ENCODE measurements around the gene BPIFA3.

Gene BPIFA3

DNA sequence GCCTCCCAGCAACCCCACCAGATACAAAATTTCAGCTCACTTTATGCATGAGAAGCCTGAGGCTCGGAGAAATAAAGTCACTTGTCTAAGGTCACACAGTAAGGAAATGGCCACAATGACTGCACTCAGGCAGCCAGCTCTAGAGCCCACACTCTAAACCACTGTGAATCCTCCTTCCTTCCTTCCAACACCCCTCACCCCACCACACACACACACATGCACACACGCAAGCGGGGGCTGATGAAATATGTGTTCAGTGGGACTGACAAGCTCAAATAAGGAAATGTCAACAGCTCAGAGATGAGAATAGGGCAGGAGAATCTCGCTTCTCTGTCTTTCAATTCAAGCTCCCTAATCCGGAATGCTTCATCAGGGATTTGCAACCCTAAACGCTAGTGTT is 12.7 kb downstream of the BPIFA3 start:
- DNase-seq: no peak

DNA sequence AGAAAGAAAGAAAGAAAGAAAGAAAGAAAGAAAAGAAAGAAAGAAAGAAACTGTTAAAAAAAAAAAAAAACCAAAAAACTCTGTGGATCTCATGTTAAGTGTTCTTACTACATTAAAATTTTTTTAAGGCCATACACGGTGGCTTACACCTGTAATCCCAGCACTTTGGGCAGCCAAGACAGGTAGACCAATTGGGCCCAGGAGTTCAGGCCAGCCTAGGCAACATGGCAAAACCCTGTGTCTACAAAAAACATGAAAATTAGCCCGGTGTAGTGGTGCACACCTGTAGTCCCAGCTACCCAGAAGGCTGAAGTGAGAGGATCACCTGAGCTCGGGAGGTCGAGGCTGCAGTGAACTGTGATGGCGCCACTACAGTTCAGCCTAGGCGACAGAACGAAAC is 14.1 kb downstream of the BPIFA3 start:
- DNase-seq: no peak

DNA sequence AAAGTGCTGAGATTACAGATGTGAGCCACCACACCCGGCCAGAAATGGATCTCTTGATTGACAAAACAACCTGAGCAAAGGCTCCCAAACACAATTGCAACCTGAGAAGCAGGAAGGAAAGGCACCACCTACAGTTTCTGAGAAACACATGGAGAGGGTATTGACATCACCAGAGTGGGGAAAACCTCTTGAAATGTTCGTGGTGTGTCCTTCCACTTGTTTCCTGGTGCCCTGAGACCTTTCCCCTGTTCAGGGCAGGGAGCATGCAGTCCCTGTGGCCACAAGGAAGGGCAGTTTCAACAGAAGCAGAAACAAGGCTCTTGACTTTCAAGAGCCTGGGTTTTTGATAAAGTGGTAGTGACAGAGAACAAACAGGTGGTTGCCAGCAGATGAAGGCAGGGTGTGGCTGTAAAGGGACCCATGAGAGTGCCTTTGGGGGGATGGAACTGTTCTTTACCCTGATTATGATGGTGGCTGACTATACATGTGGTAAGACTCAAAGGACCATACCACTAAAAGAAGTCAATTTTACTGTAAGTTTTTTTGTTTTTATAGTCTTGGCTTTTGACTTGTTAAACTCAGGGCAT is 15.4 kb downstream of the BPIFA3 start:
- no peak for DNase-seq

DNA sequence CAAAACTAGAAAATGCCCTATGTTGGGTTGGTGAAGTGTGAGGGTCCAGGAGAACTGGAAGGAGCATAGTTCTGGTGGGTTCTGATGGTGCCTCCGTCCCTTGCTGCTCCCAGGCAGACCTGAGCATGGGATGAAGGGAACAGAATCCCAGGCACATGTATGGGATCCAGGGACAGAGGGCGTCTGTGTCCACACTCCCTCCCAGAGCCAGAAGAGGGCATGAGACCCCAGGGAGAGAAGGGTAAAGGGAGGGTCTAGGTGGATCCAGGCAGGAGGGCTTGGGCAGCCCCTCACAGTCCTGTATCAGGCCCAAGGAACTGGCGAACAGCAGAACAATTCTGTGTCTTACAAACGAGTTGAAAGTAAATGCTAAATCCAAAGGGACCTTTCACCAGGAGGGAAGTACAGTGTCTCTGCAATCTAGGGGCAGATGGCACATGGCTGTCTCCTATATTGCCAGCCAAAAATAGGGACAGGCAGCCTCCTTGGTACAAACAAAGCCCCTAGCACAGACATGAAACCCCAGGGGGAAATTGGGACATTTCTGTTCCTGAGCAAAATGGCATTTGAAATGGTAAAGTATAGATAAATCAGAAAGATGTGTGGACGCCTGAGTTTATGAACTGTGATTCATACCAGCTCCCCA is 16.1 kb downstream of the BPIFA3 start:
- no peak for DNase-seq

GRCh38 chr20:33234050-33234449 is 16.9 kb downstream of the BPIFA3 start:
- DNase-seq: no peak

- DNase-seq: no peak
These were observed 18.5 kb downstream of the BPIFA3 start, which contains the start of gene BPIFA1 for GRCh38 chr20:33235696-33236095. BPIFA1 (plus strand) TSS chr20:33235996; CDS start chr20:33237712, 1,716 bp downstream.

DNA sequence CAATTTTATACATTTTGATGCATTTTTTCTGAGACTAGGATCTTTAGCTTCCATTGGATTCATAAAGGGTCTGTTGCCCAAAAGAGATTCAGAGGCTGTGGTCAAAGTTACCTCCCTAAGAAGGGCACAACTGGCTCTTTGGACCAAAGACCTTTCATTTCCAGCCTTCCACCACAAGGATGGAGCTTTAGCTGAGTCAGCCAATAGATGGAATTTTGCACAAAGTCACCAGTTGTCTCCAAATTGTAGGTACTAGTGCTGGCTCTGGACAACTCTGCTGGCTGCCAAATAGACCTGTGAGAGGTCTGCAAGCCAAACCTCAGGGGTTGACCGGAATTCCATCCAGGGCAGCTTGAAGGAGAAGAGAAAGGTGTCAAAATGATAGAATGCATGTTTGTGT is 19.2 kb downstream of the BPIFA3 start:
- DNase-seq: no peak

DNA sequence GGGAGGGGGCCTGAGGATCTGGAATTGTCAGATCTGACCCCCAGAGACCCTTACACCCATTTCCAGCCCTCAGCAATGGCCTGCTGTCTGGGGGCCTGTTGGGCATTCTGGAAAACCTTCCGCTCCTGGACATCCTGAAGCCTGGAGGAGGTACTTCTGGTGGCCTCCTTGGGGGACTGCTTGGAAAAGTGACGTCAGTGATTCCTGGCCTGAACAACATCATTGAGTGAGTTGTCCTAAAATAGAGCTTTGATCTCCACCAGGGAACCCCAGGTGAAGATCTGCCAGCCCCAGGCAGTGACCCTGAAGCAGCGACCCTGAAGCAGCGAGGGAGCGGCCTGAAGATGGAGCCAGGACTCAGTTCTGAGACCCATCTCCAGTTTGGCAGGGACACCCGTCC is 20.8 kb downstream of the BPIFA3 start:
- DNase-seq: no peak

GRCh38 chr20:33239418-33239817 is 22.3 kb downstream of the BPIFA3 start:
- no peak for DNase-seq

DNA sequence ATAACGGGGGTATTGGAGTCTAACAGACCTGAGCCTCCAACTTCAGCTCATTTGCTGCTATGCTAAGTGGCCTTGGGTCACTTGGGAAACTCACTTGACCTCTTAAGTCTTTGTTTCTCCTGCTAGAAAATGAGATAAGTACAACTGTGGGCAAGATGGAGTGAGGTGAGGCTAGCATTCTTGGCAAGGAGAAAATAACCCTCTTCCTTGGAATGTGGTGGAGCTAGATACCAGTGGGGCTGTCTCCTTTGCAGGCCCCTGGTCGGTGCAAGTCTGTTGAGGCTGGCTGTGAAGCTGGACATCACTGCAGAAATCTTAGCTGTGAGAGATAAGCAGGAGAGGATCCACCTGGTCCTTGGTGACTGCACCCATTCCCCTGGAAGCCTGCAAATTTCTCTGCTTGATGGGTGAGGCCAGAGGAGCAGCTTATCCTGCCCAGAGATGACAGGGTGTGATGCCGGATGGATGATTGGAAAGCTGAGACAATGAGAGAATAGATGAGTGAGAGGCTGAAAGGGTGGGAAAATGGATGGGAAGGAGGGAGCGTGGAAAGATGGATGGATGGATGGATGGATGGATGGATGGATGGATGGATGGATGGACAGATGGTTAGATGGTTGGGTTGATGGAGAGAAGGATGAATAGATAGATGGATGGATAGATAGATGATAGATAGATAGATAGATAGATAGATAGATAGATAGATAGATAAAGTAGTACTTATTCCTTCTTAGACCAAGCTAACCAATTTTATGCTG is 23.0 kb downstream of the BPIFA3 start:
- DNase-seq: no peak

- DNase-seq: no peak
These were observed 23.8 kb downstream of the BPIFA3 start for GRCh38 chr20:33240923-33241322.

DNA sequence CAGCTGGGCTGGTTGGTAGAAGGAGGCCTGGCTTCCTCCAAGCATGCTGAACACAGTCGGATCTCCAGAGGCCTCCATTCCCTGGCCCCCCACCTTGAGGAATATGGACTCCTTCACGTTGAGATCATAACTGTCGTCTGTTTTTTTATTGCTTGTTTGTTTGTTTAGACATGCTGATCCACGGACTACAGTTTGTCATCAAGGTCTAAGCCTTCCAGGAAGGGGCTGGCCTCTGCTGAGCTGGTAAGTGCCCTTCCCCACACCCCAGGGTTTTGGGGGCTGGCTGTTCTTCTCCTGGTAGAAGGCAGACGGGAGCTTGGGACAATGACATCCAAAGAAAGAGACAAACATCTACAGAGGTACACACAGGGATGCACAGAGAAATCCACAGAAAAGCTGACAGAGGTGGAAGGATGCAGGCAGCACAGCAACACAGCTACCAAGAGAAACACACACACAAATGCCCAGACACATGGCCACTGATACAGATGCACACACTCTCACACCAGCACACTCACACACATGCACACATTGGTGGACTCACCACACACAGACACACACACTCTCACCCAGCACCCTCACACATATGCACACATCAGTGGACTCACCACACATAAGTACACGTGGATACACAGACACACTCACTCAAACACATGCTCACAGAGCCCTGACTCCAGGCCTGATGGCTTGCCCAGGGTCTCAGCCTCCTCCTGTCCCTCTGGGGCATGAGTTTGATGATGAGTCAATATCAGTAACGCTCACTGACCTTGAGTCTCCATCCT is 25.4 kb downstream of the BPIFA3 start:
- DNase-seq: no peak

DNA sequence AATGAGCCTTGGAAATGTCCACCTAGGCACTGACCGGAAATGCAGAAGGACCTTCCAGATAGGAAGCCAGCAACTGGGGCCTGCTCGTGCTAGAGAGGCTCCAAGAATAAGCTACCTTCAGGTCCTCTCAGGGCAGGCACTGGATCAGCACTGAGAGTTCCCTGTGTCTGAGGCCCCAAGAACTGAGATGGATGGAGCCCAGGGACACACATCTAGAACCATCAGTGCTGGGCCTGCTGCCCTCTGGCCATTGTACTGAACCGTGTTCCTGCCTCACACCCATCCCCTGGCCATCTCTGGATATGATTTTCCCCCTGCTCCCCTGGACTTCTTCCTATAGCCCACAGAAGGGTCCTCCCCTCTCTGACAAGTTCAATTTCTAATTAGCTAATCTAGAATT is 28.9 kb downstream of the BPIFA3 start:
- no peak for DNase-seq

- DNase-seq: no peak
These were observed 32.3 kb downstream of the BPIFA3 start for GRCh38 chr20:33249456-33249855.

- DNase-seq: no peak
These were observed 33.5 kb downstream of the BPIFA3 start for GRCh38 chr20:33250666-33251065.

GRCh38 chr20:33251496-33251895 is 34.3 kb downstream of the BPIFA3 start:
- no peak for DNase-seq

DNA sequence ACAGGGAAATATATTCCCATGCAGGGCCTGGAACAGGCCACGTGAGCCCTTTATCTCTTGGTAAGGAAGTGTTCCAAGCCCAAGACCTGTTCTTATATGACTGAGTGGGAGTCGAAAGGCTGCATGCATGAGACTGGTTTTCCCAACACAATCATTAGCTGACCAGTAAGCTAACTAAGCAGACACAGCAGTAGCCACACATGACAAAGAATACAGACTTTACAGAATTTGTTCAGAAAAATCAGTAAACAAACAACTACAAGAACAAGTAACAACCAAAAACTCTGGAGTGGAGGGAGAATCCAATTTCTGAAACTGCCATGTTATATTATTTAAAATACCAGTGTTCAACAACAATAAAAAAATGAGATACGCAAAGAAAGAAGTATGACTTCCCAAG is 35.3 kb downstream of the BPIFA3 start:
- no peak for DNase-seq

GRCh38 chr20:33255005-33255404 is 37.9 kb downstream of the BPIFA3 start:
- DNase-seq: no peak

DNA sequence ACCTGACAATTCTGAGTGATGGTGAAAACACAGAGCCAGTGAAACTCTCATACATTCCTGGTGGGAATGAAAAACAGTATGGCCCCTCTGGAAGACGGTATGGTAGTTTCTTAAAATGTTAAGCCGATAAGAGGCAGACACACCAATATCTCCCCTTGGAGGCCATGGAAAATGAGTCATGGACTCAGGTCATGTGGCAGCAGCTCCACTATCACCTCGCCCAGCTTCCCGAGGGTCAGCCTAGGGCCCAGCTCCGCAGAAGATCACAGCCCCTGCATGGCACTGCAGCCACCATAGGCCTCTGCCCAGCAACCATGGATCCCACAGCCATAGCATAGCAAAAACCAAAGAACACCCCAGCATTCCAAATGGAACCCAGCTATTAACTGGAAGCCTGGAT is 40.1 kb downstream of the BPIFA3 start:
- no peak for DNase-seq

GRCh38 chr20:33259371-33259770 is 42.2 kb downstream of the BPIFA3 start:
- no peak for DNase-seq

GRCh38 chr20:33261465-33261864 is 44.3 kb downstream of the BPIFA3 start:
- no peak for DNase-seq

GRCh38 chr20:33262658-33263065 is 45.5 kb downstream of the BPIFA3 start:
- DNase-seq: no peak

- DNase-seq: no peak
These were observed 46.6 kb downstream of the BPIFA3 start for GRCh38 chr20:33263784-33264183.

- no peak for DNase-seq
These were observed 50.5 kb downstream of the BPIFA3 start for GRCh38 chr20:33267701-33268100.

All from activated CD8-positive, alpha-beta memory T cell treated with anti-CD3 and anti-CD28 coated beads for 24 hours (primary cell).